Mammary epithelial cell (primary cell): Measurements from ENCODE around the gene NODAL.

Experiments
- EZH2 ChIP-seq: IDR thresholded peaks from 2 replicates; pipeline ENCODE4 v1.6.1; 2012; ENCODE audit warnings: low read length, inconsistent platforms, borderline replicate concordance
- TF ChIP-seq, protein P1 (sequence below), 2 donors: IDR thresholded peaks in 1 of 2; conservative IDR thresholded peaks in 1 of 2; 2 replicates each; pipeline ENCODE4 v1.5.1; 2011 to 2012; ENCODE audit warnings: inconsistent platforms in 2 of 2, low read length in 2 of 2, mild to moderate bottlenecking in 2 of 2, control low read depth in 1 of 2, low read depth in 1 of 2; ENCODE audit not compliant: insufficient read depth in 1 of 2; ENCODE audit errors: extremely low read depth in 1 of 2

DNA sequence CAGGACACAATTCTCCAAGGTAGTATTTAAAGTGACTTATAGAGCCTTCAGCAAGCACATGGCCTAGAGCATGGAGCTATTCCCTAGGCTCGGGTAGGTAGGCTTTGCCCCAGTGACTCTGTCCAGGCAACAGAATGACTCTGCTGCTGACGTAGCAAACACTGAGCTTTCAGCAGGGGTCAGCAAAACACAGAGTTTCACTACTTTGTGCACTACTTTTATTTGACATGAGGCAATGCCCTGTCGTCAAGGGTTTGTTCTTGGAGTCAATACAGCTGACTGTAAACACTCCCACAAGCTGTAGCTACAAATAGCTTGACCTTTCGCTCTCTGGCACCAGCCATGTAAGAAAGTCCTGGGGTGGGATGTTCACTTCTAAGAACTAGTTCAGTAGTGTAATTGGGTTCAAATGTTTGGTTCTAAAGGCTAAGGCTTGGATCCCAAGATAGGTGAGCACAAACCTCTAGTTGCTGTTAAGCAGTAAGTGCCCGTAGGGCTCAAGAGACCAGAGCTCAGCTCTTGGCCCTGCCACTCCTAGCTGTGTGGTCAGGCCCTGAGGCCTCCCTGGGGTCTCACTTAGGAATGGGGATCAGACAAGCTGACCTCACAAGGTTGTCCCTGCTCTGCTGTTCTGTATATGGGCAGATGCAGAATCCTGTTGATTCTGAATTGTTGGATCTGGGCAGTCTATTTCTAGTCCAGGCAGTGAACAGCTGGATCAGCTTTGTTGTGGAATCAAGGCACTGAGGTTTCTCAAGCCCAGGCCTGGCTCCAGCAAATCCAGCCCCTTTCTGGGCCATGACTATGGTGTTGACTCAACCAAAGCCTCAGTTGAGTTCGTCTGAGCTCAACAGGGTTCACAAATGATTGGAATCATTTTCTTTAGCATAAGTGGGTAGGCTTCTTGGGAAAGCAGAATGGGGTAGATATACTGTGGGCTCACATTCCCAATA lies 10.7 kb downstream of the NODAL start:
- TF ChIP-seq, protein P1, sequence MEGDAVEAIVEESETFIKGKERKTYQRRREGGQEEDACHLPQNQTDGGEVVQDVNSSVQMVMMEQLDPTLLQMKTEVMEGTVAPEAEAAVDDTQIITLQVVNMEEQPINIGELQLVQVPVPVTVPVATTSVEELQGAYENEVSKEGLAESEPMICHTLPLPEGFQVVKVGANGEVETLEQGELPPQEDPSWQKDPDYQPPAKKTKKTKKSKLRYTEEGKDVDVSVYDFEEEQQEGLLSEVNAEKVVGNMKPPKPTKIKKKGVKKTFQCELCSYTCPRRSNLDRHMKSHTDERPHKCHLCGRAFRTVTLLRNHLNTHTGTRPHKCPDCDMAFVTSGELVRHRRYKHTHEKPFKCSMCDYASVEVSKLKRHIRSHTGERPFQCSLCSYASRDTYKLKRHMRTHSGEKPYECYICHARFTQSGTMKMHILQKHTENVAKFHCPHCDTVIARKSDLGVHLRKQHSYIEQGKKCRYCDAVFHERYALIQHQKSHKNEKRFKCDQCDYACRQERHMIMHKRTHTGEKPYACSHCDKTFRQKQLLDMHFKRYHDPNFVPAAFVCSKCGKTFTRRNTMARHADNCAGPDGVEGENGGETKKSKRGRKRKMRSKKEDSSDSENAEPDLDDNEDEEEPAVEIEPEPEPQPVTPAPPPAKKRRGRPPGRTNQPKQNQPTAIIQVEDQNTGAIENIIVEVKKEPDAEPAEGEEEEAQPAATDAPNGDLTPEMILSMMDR (conservative IDR thresholded peaks at IDR 0.05 in 1 of 2, IDR thresholded peaks at IDR 0.05 in 1 of 2; ENCODE audit: extremely low read depth in 1 of 2, insufficient read depth in 1 of 2, low read depth in 1 of 2, low read length in 2 of 2), result no peak
- TF ChIP-seq EZH2, result no peak
